GM12801 (cell line): ENCODE measurements around the gene RAET1E.

Source experiments
- CTCF ChIP-seq: IDR thresholded peaks from one replicate; pipeline ENCODE4 v1.5.1; 2011; ENCODE audit warnings: control low read depth; ENCODE audit not compliant: insufficient read length; ENCODE audit errors: extremely low read depth

Gene RAET1E

GRCh38 chr6:149859938-149860337 is 38.0 kb downstream of the RAET1E start:
- no peak for TF ChIP-seq CTCF

GRCh38 chr6:149859368-149859767 is 38.5 kb downstream of the RAET1E start:
- no peak for TF ChIP-seq CTCF

- no peak for TF ChIP-seq CTCF
Measured at GRCh38 chr6:149857541-149857940, 40.4 kb downstream of the RAET1E start.

- no peak for TF ChIP-seq CTCF
Measured at GRCh38 chr6:149856256-149856994, 41.5 kb downstream of the RAET1E start.

- TF ChIP-seq CTCF = no peak
Measured at GRCh38 chr6:149855741-149856140, 42.2 kb downstream of the RAET1E start.

- TF ChIP-seq CTCF = no peak
Measured at GRCh38 chr6:149855040-149855654, 42.8 kb downstream of the RAET1E start.

GRCh38 chr6:149854532-149854931 is 43.4 kb downstream of the RAET1E start:
- TF ChIP-seq CTCF = no peak
